Keratinocyte (primary cell): ENCODE results near the gene PLPP4. TPM values are rescaled to one million over a fixed set of nuclear protein-coding genes. Genes with fewer than 3 reads are reported as not detected.

ENCODE experiments used
- DNase-seq: peaks from one replicate; pipeline ENCODE4 v3.0.0-alpha.2; 2011; ENCODE audit warnings: low read depth, missing footprints, low spot score
- FAIRE-seq: peaks from 2 replicates; lab custom pipeline; 2011; peaks lifted over from hg19 to GRCh38; lab: Jason Lieb, UNC
- H2AFZ ChIP-seq: 2 replicates; pipeline ENCODE4 v1.6.0; 2012; ENCODE audit warnings: low read length, control low read depth, inconsistent platforms; ENCODE audit not compliant: control insufficient read depth
- H3K27ac ChIP-seq: 2 replicates; pipeline ENCODE4 v1.5.1; 2011; ENCODE audit warnings: low read length; ENCODE audit not compliant: control insufficient read depth, insufficient read depth
- H3K27me3 ChIP-seq: 3 replicates; pipeline ENCODE4 v1.6.0; 2011; ENCODE audit warnings: low read length; ENCODE audit not compliant: control insufficient read depth, insufficient read depth; ENCODE audit errors: extremely low read depth
- H3K36me3 ChIP-seq, 2 experiments: 2 replicates in 1 of 2; 3 replicates in 1 of 2; pipeline ENCODE4 v1.5.1; 2011; ENCODE audit warnings: low read length in 2 of 2, mild to moderate bottlenecking in 1 of 2; ENCODE audit not compliant: control insufficient read depth in 2 of 2, insufficient read depth in 2 of 2; ENCODE audit errors: extremely low read depth in 1 of 2
- H3K4me1 ChIP-seq: 3 replicates; pipeline ENCODE4 v1.5.1; 2011; ENCODE audit warnings: low read length; ENCODE audit not compliant: control insufficient read depth, insufficient read depth; ENCODE audit errors: extremely low read depth
- H3K4me2 ChIP-seq: 3 replicates; pipeline ENCODE4 v1.6.0; 2011; ENCODE audit warnings: low read depth, low read length; ENCODE audit not compliant: control insufficient read depth, insufficient read depth; ENCODE audit errors: extremely low read depth
- H3K4me3 ChIP-seq, 3 experiments: fragments of 200-600 bp in 1 of 3; sonication (generic) in 1 of 3; 2 replicates in 2 of 3; 3 replicates in 1 of 3; pipeline ENCODE4 v1.5.1; 2011 to 2016; ENCODE audit warnings: low read length in 3 of 3, mild to moderate bottlenecking in 3 of 3, control low read depth in 2 of 3, inconsistent platforms in 1 of 3, low read depth in 1 of 3, mixed read lengths in 1 of 3, mixed run types in 1 of 3, moderate library complexity in 1 of 3; ENCODE audit not compliant: control insufficient read depth in 2 of 3, insufficient read depth in 2 of 3; ENCODE audit errors: extremely low read depth in 1 of 3
- H3K79me2 ChIP-seq: 2 replicates; pipeline ENCODE4 v1.6.0; 2012; ENCODE audit warnings: low read length; ENCODE audit not compliant: control insufficient read depth, insufficient read depth
- H3K9ac ChIP-seq: 3 replicates; pipeline ENCODE4 v1.6.0; 2011; ENCODE audit warnings: low read length; ENCODE audit not compliant: control insufficient read depth, insufficient read depth; ENCODE audit errors: extremely low read depth
- H3K9me1 ChIP-seq: 3 replicates; pipeline ENCODE4 v1.6.0; 2011; ENCODE audit warnings: low read length; ENCODE audit not compliant: control insufficient read depth, insufficient read depth; ENCODE audit errors: extremely low read depth
- H3K9me3 ChIP-seq: 2 replicates; pipeline ENCODE4 v1.5.1; 2012; ENCODE audit warnings: low read depth, low read length; ENCODE audit not compliant: control insufficient read depth
- H4K20me1 ChIP-seq: 3 replicates; pipeline ENCODE4 v1.6.0; 2011; ENCODE audit warnings: low read length; ENCODE audit not compliant: control insufficient read depth, insufficient read depth; ENCODE audit errors: extremely low read depth
- EZH2 ChIP-seq: IDR thresholded peaks from one replicate; pipeline ENCODE4 v1.6.1; 2012; ENCODE audit warnings: inconsistent platforms, mild to moderate bottlenecking, low read length, moderate library complexity
- dilution Hi-C: fragments of 300-500 bp; cut with MboI; formaldehyde crosslinking; loops from one replicate; pipeline ENCODE4 v1.7.0; 2020; ENCODE audit warnings: low sequenced_read_pairs; ENCODE audit not compliant: extremely low pct_ligation_motif_present
- polyA plus RNA-seq, 5 experiments: library from polyadenylated mRNA; depleted of rRNA in 3 of 5; stranded (reverse) in 3 of 5; stranded (forward) in 1 of 5; unstranded in 1 of 5; fragments of >200 nt; gene quantifications; 1 replicate in 1 of 5; 2 replicates in 3 of 5; 3 replicates in 1 of 5; pipeline versions ENCODE4 v1.2.1 to v1.2.3, GENCODE V29; 2011 to 2012; ENCODE audit warnings: missing spikeins in 2 of 5, low read depth in 1 of 5, low replicate concordance in 1 of 5
- TF ChIP-seq, protein P1 (sequence below), 3 experiments: IDR thresholded peaks in 1 of 3; conservative IDR thresholded peaks in 1 of 3; optimal IDR thresholded peaks in 1 of 3; 2 replicates in 2 of 3; 3 replicates in 1 of 3; pipeline versions ENCODE3 to v1.5.1; 2011; ENCODE audit warnings: low read length in 3 of 3, mild to moderate bottlenecking in 3 of 3, moderate library complexity in 2 of 3, control low read depth in 1 of 3, inconsistent platforms in 1 of 3; ENCODE audit not compliant: insufficient read depth in 2 of 3; ENCODE audit errors: extremely low read depth in 1 of 3

Gene PLPP4
- polyA plus RNA-seq, 1 donor (not counting 4 experiments of a cell fraction or from before 2014, with no cell fraction given) = 0.76 TPM

DNA sequence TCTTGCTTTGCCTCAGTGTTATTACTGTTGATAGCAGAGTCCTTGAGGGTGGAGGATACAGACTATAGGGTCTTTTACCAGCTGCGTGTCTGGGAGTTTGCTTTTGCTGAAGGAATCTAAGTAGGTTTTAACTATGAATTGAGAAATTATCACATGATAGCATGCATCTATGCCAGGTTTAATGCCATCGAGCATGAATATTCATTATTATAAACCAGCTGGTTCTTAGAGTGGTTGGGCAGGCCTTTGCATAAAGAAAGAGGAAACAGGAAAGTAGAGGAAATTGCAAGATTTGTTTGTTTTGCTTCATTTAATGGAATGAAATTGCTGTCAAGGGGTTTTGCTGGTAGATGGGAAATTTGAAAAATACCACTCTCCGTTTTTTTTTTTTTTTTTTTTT is 70.7 kb downstream of the PLPP4 start:
- no peak overlapping the region for H2AFZ ChIP-seq
- H3K4me1 ChIP-seq = no peaks in the 10 kb centered on the region
- no peaks in the 10 kb centered on the region for H3K36me3 ChIP-seq
- TF ChIP-seq EZH2 = no peak
- no peaks in the 10 kb centered on the region for H3K79me2 ChIP-seq
- H3K4me2 ChIP-seq = no peak overlapping the region
- dilution Hi-C loops = no loop called here
- H3K9me3 ChIP-seq = no peaks in the 10 kb centered on the region
- H4K20me1 ChIP-seq = no peaks in the 10 kb centered on the region
- no peaks in the 10 kb centered on the region for H3K9me1 ChIP-seq
- DNase-seq = no peak
- H3K4me3 ChIP-seq = no peak overlapping the region
- no peak overlapping the region for H3K9ac ChIP-seq
- no peaks in the 10 kb centered on the region for H3K27me3 ChIP-seq
- no peak for FAIRE-seq
- no peak overlapping the region for H3K27ac ChIP-seq

DNA sequence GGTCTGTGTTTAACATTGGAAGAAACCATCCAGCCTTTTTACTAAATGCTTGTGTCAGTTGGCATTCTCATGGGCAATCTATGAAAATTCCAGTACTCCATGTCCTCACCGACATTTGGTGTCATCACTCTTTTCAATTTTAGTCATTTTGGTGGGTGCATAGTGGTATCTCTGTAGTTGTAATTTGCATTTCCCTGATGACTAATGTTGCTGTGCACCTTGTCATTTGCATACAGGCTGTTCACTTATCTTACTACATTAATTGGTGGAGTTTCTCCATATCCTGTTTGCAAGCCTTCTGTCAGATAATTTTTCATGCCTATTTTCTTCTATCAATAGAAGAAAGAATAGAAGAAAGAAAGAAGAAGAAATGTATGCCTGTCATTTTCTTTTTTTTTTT is 73.7 kb downstream of the PLPP4 start:
- Histone ChIP-seq H3K9me3 (no peaks in the 10 kb centered on the region), H3K27me3 (no peaks in the 10 kb centered on the region), H3K9me1 (no peaks in the 10 kb centered on the region), H3K79me2 (no peaks in the 10 kb centered on the region), H3K27ac (no peak overlapping the region), H2AFZ (no peak overlapping the region), H3K4me2 (no peak overlapping the region), H3K9ac (no peak overlapping the region), H3K4me3 (no peak overlapping the region), H4K20me1 (no peaks in the 10 kb centered on the region), H3K36me3 (no peaks in the 10 kb centered on the region), H3K4me1 (no peaks in the 10 kb centered on the region)
- TF ChIP-seq, protein P1, sequence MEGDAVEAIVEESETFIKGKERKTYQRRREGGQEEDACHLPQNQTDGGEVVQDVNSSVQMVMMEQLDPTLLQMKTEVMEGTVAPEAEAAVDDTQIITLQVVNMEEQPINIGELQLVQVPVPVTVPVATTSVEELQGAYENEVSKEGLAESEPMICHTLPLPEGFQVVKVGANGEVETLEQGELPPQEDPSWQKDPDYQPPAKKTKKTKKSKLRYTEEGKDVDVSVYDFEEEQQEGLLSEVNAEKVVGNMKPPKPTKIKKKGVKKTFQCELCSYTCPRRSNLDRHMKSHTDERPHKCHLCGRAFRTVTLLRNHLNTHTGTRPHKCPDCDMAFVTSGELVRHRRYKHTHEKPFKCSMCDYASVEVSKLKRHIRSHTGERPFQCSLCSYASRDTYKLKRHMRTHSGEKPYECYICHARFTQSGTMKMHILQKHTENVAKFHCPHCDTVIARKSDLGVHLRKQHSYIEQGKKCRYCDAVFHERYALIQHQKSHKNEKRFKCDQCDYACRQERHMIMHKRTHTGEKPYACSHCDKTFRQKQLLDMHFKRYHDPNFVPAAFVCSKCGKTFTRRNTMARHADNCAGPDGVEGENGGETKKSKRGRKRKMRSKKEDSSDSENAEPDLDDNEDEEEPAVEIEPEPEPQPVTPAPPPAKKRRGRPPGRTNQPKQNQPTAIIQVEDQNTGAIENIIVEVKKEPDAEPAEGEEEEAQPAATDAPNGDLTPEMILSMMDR (optimal IDR thresholded peaks at IDR 0.05 in 1 of 3, IDR thresholded peaks at IDR 0.05 in 1 of 3, conservative IDR thresholded peaks at IDR 0.05 in 1 of 3; ENCODE audit: extremely low read depth in 1 of 3, insufficient read depth in 2 of 3, low read length in 3 of 3) = no peak
- FAIRE-seq (no peak), DNase-seq (no peak)
- dilution Hi-C loops = no loop called here

DNA sequence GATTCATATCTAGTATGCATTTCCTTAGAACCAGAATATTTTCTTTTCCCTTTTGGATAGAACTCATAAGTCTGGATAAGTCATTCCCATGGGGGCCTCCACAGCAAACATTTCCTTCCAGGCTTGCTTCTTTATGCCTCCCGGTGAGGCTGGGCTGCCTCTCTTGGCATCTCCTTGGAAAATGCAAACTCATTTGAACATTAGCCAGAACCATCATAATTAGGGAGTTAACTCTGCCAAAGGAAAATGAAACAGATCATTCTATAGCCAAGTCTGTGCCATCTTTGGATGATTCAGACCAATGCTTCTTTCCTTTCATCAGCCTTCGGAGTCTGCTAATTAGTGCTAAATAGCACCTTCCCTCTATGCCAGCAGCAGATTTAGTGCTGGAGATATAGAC is 81.1 kb downstream of the PLPP4 start:
- Histone ChIP-seq H3K27ac (no peak overlapping the region), H3K36me3 (no peaks in the 10 kb centered on the region), H3K4me1 (no peaks in the 10 kb centered on the region), H3K9me3 (no peaks in the 10 kb centered on the region), H4K20me1 (no peaks in the 10 kb centered on the region), H2AFZ (no peak overlapping the region), H3K27me3 (no peaks in the 10 kb centered on the region), H3K9ac (no peak overlapping the region), H3K4me2 (no peak overlapping the region), H3K79me2 (no peaks in the 10 kb centered on the region), H3K4me3 (no peak overlapping the region), H3K9me1 (no peaks in the 10 kb centered on the region)
- TF ChIP-seq, protein P1 (optimal IDR thresholded peaks at IDR 0.05 in 1 of 3, IDR thresholded peaks at IDR 0.05 in 1 of 3, conservative IDR thresholded peaks at IDR 0.05 in 1 of 3; ENCODE audit: extremely low read depth in 1 of 3, insufficient read depth in 2 of 3, low read length in 3 of 3) = no peak
- TF ChIP-seq EZH2 = no peak
- FAIRE-seq (no peak), DNase-seq (no peak)
- dilution Hi-C loops = no loop called here
